Activated CD8-positive, alpha-beta T cell treated with anti-CD3 and anti-CD28 coated beads for 36 hours (primary cell): Measurements from ENCODE around the gene FAM187B. TPM values are rescaled to one million over a fixed set of nuclear protein-coding genes. Genes with fewer than 3 reads are reported as not detected.

Experiments used
- ATAC-seq: fragments of 200-7000 bp; cut with Tn5 transposase; one replicate; pipeline ENCODE4 v1.10.0; 2021; ENCODE audit warnings: mild to moderate bottlenecking, moderate library complexity
- CTCF ChIA-PET: fragments of 350-600 bp; sonication (Branson Sonifier 250); formaldehyde crosslinking; loops from one replicate; lab custom pipeline; 2021; ENCODE audit warnings: antibody characterized with exemption; lab: Charles Lee
- POLR2A ChIA-PET: fragments of 350-600 bp; sonication (Branson Sonifier 250); formaldehyde crosslinking; loops from one replicate; lab custom pipeline; 2021; ENCODE audit warnings: antibody characterized with exemption; lab: Charles Lee
- DNase-seq: peaks from one replicate; pipeline ENCODE4 v3.0.0-alpha.2; 2020
- H3K27ac Mint-ChIP-seq: one replicate; pipeline ENCODE4 v1.8.0; 2021; ENCODE audit warnings: mild to moderate bottlenecking, mixed read lengths
- H3K27me3 Mint-ChIP-seq: one replicate; pipeline ENCODE4 v1.8.0; 2021; ENCODE audit warnings: mixed read lengths
- H3K36me3 Mint-ChIP-seq: one replicate; pipeline ENCODE4 v1.8.0; 2021; ENCODE audit warnings: low read depth, mixed read lengths
- H3K4me1 Mint-ChIP-seq: one replicate; pipeline ENCODE4 v1.8.0; 2021; ENCODE audit warnings: low read depth, mixed read lengths
- H3K4me3 Mint-ChIP-seq: one replicate; pipeline ENCODE4 v1.8.0; 2021; ENCODE audit warnings: mild to moderate bottlenecking, moderate library complexity, mixed read lengths
- H3K9me3 Mint-ChIP-seq: one replicate; pipeline ENCODE4 v1.8.0; 2021; ENCODE audit warnings: mixed read lengths
- intact Hi-C: fragments of 100-400 bp; cut with micrococcal nuclease; formaldehyde crosslinking; loops from one replicate; pipeline ENCODE4 v1.10.0; 2022
- total RNA-seq, 2 experiments: library from RNA; stranded (reverse); gene quantifications; one replicate each; pipeline ENCODE4 v1.2.3, GENCODE V29; 2021
- TF ChIP-seq, protein P1 (sequence below): fragments of 200-600 bp; IDR thresholded peaks from one replicate; pipeline ENCODE4 v1.8.0; 2022; ENCODE audit warnings: antibody characterized with exemption, mild to moderate bottlenecking

FAM187B gene
- total RNA-seq, 2 experiments from 2014 or later = not detected

DNA sequence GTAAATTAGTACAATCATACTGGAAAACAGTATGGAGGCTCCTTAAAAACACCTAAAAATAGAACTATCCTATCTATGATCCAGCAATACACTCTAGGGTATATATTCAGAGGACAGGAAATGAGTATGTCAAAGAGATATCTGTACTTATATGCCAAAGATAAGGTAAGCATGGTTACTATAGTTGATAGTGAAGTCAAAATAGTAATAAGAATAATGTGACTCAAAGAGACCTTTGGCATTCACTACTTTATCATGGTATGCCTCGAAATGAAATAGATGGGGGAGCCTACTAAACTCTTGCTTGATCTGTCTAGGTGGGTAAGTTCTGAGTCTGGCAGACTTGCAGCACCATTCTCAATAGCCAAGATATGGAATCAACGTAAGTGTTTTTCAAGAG, 43.7 kb downstream of the FAM187B start:
- H3K27ac Mint-ChIP-seq = no peak overlapping the region
- DNase-seq (no peak), ATAC-seq (peak; percentile 24)
- intact Hi-C loops = no loop called here
- H3K9me3 Mint-ChIP-seq = peaks cover 5% of the 10 kb centered on the region
- TF ChIP-seq, protein P1, sequence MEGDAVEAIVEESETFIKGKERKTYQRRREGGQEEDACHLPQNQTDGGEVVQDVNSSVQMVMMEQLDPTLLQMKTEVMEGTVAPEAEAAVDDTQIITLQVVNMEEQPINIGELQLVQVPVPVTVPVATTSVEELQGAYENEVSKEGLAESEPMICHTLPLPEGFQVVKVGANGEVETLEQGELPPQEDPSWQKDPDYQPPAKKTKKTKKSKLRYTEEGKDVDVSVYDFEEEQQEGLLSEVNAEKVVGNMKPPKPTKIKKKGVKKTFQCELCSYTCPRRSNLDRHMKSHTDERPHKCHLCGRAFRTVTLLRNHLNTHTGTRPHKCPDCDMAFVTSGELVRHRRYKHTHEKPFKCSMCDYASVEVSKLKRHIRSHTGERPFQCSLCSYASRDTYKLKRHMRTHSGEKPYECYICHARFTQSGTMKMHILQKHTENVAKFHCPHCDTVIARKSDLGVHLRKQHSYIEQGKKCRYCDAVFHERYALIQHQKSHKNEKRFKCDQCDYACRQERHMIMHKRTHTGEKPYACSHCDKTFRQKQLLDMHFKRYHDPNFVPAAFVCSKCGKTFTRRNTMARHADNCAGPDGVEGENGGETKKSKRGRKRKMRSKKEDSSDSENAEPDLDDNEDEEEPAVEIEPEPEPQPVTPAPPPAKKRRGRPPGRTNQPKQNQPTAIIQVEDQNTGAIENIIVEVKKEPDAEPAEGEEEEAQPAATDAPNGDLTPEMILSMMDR = no peak
- H3K36me3 Mint-ChIP-seq = no peaks in the 10 kb centered on the region
- POLR2A ChIA-PET = no interaction called here
- peaks cover 1% of the 10 kb centered on the region for H3K4me1 Mint-ChIP-seq
- H3K27me3 Mint-ChIP-seq = no peaks in the 10 kb centered on the region
- H3K4me3 Mint-ChIP-seq = no peak overlapping the region
- CTCF ChIA-PET = no interaction called here

DNA sequence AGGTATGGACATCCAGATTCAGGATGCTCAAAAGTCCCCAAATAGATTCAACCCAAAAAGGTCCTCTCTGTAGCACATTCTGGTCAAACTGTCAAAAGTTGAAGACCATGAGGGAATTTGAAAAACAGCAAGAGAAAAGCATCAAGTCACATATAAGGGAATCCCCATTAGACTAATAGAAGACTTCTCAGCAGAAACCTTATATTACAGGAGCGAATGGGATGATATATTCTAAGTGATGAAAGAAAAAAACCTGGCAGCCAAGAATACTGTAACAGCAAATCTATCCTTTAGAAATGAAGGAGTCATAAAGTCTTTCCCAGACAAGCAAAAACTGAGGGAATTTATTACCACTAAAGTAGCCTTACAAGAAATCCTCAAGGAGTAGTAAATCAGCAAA, 44.3 kb downstream of the FAM187B start:
- ChIA-PET POLR2A (no interaction called here), CTCF (interaction anchor here (1.3 kb wide), 1 partner anchor 12 kb away, joined by 3 read pairs; no protein-coding TSS in a partner anchor)
- H3K27me3 Mint-ChIP-seq = no peaks in the 10 kb centered on the region
- ATAC-seq (no peak), DNase-seq (no peak)
- no peak overlapping the region for H3K4me3 Mint-ChIP-seq
- H3K4me1 Mint-ChIP-seq = peaks cover 6% of the 10 kb centered on the region
- no peaks in the 10 kb centered on the region for H3K36me3 Mint-ChIP-seq
- peaks cover 5% of the 10 kb centered on the region for H3K9me3 Mint-ChIP-seq
- intact Hi-C loops = no loop called here
- H3K27ac Mint-ChIP-seq = no peak overlapping the region
- TF ChIP-seq, protein P1 = no peak

DNA sequence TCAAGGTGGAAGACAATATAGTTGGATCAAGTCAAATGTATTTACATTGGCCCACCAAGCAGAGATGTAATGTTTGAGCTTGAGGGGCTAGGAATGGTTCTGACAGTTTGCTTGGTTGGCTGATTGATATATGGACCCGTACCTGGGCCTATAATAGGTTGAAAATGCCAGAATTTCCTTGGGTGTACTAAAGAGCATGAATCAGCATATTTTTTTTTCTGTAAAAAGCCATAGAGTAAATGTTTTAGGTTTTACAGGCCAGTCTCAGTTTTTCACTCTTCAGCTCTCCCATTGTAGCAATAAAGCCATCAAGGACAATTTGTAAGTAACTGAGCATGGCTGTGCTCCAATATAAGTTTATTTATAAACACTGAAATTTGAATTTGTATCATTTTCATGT, 47.2 kb downstream of the FAM187B start:
- no peaks in the 10 kb centered on the region for H3K27me3 Mint-ChIP-seq
- intact Hi-C loops = no loop called here
- POLR2A ChIA-PET = interaction anchor here (0.8 to 1.5 kb wide), 3 partner anchors 9 to 194 kb away, joined by 3 to 6 read pairs (median 4); no protein-coding TSS in a partner anchor
- DNase-seq (no peak), ATAC-seq (no peak)
- CTCF ChIA-PET = interaction anchor here (0.9 to 2.2 kb wide), 2 partner anchors 8 to 28 kb away, joined by 3 to 8 read pairs; partner anchors contain the start of gene FXYD5
- H3K9me3 Mint-ChIP-seq = peaks cover 10% of the 10 kb centered on the region
- TF ChIP-seq, protein P1 = no peak
- H3K36me3 Mint-ChIP-seq = no peaks in the 10 kb centered on the region
- H3K4me1 Mint-ChIP-seq = peaks cover 18% of the 10 kb centered on the region
- no peak overlapping the region for H3K27ac Mint-ChIP-seq
- no peak overlapping the region for H3K4me3 Mint-ChIP-seq

DNA sequence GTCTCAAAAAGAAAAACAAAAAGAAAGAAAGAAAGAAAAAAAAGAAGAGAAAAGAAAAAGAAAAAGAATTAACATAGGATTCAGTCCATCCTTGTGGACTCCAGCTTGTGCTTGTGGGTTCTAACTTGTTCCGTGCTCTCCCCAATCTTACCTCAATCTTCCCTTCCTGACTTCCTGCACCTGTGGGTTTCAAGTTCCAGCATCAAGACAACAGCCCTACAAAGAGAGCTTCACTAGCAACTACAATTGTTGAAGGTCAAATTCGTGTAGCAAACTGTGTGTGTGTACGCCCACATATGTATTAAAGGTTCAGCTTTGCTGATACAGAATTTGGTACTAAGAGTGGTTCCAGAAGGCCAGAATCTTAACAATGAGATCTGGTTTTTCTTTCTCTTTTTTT, 48.7 kb downstream of the FAM187B start:
- ATAC-seq = peak; percentile 65
- peaks cover 24% of the 10 kb centered on the region for H3K4me1 Mint-ChIP-seq
- intact Hi-C loops = no loop called here
- H3K27me3 Mint-ChIP-seq = no peaks in the 10 kb centered on the region
- peak overlapping the region; percentile 22 for H3K27ac Mint-ChIP-seq
- POLR2A ChIA-PET = interaction anchor here (1.1 to 1.6 kb wide), 3 partner anchors 10 to 85 kb away, joined by 3 to 7 read pairs (median 4); no protein-coding TSS in a partner anchor
- TF ChIP-seq, protein P1 = no peak
- CTCF ChIA-PET = interaction anchor here (2.2 kb wide), 1 partner anchor 26 kb away, joined by 8 read pairs; the partner anchor contains the start of gene FXYD5
- no peak overlapping the region for H3K4me3 Mint-ChIP-seq
- no peak for DNase-seq
- H3K36me3 Mint-ChIP-seq = no peaks in the 10 kb centered on the region
- H3K9me3 Mint-ChIP-seq = peaks cover 10% of the 10 kb centered on the region

DNA sequence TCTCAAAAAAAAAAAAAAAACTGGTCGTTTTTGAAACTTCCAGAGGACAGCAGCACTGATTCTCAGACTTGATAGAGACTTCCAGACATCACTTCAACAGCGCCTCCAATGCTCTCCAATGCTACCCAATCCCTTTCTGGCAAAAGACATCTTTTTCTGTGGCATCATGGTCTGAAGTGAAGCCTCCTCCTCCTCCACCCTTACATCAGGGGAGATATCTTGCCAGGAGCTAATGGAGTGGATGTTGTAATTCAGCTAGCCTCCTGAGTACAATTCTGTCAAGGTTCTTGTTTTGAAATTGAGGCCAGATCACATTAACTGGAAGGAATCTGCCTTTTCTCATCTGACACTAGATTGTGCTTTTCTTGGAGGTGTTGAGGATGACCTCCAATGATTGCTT, 49.8 kb downstream of the FAM187B start:
- Mint-ChIP-seq H3K4me3 (no peak overlapping the region), H3K27ac (no peak overlapping the region), H3K9me3 (peaks cover 5% of the 10 kb centered on the region), H3K36me3 (no peaks in the 10 kb centered on the region), H3K4me1 (peaks cover 25% of the 10 kb centered on the region), H3K27me3 (no peaks in the 10 kb centered on the region)
- CTCF ChIA-PET = interaction anchor here (2.2 kb wide), 1 partner anchor 11 kb away, joined by 10 read pairs; no protein-coding TSS in a partner anchor
- DNase-seq (no peak), ATAC-seq (no peak)
- TF ChIP-seq, protein P1 = no peak
- POLR2A ChIA-PET = interaction anchor here (0.7 to 1.6 kb wide), 5 partner anchors 11 to 20 kb away, joined by 3 to 7 read pairs (median 4); no protein-coding TSS in a partner anchor
- intact Hi-C loops = no loop called here
